ENCODE measurements around the gene UBA3.

The UBA3 gene

GRCh38 chr3:69072928-69073327 is 7.2 kb downstream of the UBA3 start:
- TF ChIP-seq, protein P1, sequence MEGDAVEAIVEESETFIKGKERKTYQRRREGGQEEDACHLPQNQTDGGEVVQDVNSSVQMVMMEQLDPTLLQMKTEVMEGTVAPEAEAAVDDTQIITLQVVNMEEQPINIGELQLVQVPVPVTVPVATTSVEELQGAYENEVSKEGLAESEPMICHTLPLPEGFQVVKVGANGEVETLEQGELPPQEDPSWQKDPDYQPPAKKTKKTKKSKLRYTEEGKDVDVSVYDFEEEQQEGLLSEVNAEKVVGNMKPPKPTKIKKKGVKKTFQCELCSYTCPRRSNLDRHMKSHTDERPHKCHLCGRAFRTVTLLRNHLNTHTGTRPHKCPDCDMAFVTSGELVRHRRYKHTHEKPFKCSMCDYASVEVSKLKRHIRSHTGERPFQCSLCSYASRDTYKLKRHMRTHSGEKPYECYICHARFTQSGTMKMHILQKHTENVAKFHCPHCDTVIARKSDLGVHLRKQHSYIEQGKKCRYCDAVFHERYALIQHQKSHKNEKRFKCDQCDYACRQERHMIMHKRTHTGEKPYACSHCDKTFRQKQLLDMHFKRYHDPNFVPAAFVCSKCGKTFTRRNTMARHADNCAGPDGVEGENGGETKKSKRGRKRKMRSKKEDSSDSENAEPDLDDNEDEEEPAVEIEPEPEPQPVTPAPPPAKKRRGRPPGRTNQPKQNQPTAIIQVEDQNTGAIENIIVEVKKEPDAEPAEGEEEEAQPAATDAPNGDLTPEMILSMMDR (IDR thresholded peaks at IDR 0.05; ENCODE audit: low read depth, low read length), result no peak

DNA sequence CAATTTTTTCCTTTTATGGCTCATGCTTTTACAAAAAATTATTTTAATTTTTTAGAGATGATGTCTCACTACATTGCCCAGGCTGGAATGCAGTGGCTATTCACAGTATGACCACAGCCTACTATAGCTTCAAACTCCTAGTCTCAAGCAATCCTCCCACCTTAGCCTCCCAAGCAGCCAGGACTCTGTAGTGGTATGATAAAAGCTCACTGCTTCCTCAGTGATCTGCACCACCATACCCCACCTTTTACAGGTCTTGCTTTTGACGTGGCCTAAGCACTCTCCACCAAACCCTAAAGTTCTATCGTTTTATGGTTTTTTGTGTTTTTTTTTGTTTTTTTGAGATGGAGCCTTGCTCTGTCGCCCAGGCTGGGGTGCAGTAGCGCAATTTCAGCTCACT is 14.0 kb downstream of the UBA3 start:
- DNase-seq (ENCODE audit: extremely low read depth, low read depth), result no peak
- TF ChIP-seq, protein P1 (IDR thresholded peaks at IDR 0.05; ENCODE audit: low read depth, low read length), result no peak

More at GRCh38 chr3:69072928-69073327, 7.2 kb downstream of the UBA3 start:
- no peak for DNase-seq (ENCODE audit: extremely low read depth, low read depth)

DNA sequence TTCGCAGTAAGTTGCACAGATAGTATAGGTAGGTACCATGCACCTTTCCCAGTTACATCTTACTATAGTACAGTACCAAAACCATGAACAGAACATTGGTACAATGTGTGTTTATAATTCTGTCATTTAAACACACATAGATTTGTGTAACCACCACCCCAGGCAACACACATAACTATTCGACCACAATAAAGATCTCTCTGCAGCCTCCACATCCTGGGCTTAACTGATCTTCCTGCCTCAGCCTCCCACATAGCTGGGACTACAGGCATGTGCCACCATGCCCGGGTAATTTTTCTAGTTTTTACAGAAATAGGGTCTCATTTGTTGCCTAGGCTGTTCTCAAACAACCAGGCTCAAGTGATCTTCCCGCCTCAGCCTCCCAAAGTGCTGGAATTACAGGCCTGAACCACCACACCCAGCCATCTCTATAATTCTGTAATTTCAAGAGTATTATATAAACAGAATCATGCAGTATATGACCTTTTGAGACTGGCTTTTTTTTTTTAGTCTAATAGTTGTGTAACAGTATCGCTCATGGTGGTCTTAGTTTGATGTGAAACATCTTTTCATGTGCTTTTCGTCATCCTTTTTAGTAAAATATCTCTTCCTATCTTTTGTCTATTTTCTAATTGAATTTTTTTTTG is 14.7 kb downstream of the UBA3 start:
- DNase-seq (ENCODE audit: extremely low read depth, low read depth), result no peak
- TF ChIP-seq, protein P1 (IDR thresholded peaks at IDR 0.05; ENCODE audit: low read depth, low read length), result no peak

- no peak for DNase-seq (ENCODE audit: extremely low read depth, low read depth)
These were observed 16.5 kb downstream of the UBA3 start for GRCh38 chr3:69063636-69064035.

GRCh38 chr3:69059688-69060087 is 20.5 kb downstream of the UBA3 start:
- TF ChIP-seq, protein P1 (IDR thresholded peaks at IDR 0.05; ENCODE audit: low read depth, low read length), result no peak
- no peak for DNase-seq (ENCODE audit: extremely low read depth, low read depth)

More at GRCh38 chr3:69063636-69064035, 16.5 kb downstream of the UBA3 start:
- TF ChIP-seq, protein P1 (IDR thresholded peaks at IDR 0.05; ENCODE audit: low read depth, low read length), result no peak

DNA sequence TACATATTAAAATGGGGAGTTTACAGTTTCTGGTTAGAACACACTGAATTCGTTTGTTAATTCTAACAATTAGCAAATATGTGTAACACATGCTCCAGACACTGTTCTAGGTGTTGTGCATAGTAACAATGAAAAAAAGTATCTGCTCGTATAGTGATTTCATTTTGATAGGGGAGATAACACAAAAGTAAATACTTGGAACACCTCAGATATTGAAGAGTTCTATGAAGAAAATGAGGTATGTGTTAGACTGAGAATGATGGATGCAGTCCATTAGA is 21.3 kb downstream of the UBA3 start:
- no peak for DNase-seq (ENCODE audit: extremely low read depth, low read depth)
- TF ChIP-seq, protein P1 (IDR thresholded peaks at IDR 0.05; ENCODE audit: low read depth, low read length), result no peak

DNA sequence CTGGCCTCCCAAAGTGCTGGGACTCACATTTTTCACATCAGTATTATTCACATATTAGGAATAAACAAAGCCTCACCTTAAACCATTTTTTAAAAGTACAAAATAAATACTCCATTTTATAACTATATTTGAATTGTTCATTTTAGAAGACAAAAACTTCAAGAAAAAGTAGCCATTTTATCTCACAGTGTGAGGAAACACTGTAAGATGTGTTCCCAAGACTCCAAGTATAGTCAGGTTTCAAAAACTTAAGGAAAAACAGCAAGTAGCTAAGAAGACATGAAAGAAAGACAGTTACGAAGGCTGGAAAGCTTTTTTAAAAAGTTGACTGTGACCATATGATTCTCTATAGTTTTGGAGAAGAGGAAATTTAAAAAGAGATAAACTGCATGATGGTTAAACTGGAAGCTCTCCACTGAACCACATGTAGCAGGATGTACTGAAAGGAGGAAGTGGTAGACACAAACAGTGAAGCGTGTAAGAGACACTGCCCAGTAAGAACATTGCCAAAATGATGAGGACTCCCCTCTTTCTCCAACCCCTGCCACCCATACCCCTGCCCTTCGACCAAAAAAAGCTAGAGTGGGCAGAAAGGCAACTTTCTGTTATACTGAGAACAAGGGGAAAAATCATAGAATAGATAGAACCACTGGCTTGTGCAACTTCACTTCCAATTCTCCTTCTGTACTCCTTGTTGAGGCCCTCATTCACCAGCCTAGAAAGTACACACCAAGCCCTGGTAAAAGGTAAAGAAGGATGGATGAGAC is 21.8 kb downstream of the UBA3 start:
- TF ChIP-seq, protein P1 (IDR thresholded peaks at IDR 0.05; ENCODE audit: low read depth, low read length), result no peak
- DNase-seq (ENCODE audit: extremely low read depth, low read depth), result no peak
